ENCODE data around the gene AMZ1.

Gene AMZ1

DNA sequence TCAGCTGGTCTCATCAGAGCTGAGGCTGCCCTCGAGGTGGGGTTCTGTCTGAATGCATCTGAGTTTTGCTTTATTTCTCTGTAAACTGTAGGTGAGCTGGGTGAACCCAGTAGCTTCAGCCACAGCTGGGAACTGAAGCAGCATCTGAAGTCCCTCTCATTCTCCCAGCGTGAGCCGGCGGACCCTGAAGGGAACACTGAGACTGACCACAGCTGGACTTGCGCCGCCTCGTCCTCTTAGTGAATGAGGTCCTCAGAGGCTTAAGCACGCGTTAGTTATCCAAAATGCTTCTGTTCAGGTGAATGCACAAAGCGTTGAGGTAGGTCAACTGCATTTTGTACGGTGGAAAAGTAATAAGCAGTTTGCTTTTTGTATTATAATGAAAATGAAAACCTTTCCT lies 76.6 kb downstream of the AMZ1 start:
- no peaks in the 10 kb centered on the region for H3K36me3 ChIP-seq (ENCODE audit: insufficient read depth, low read length)

More for the DNA sequence above, 76.6 kb downstream of the AMZ1 start:
- H3K9ac ChIP-seq (ENCODE audit: low read depth, low read length), result no peak overlapping the region
- H3K27me3 ChIP-seq (ENCODE audit: control insufficient read depth, insufficient read depth, low read length), result no peaks in the 10 kb centered on the region
- peaks cover 44% of the 10 kb centered on the region for H3K4me1 ChIP-seq (ENCODE audit: control insufficient read depth, insufficient read depth, low read length)
- H3K4me3 ChIP-seq (ENCODE audit: low read length), result no peak overlapping the region
- H3K9me3 ChIP-seq (replicated peaks; ENCODE audit: low read length), result no peaks in the 10 kb centered on the region
- H3K4me2 ChIP-seq (ENCODE audit: low read length), result no peak overlapping the region
